GM21737 (cell line): ENCODE measurements around the gene RAPGEF4.
A peak's percentile ranks its signal among the peaks of the same experiment; 100 is the strongest.

Source experiments
- ATAC-seq: cut with Tn5 transposase; IDR thresholded peaks from one replicate; pipeline ENCODE4 v1.9.1; 2021; ENCODE audit warnings: mild to moderate bottlenecking, moderate library complexity; ENCODE audit not compliant: unreplicated experiment

The RAPGEF4 gene

DNA sequence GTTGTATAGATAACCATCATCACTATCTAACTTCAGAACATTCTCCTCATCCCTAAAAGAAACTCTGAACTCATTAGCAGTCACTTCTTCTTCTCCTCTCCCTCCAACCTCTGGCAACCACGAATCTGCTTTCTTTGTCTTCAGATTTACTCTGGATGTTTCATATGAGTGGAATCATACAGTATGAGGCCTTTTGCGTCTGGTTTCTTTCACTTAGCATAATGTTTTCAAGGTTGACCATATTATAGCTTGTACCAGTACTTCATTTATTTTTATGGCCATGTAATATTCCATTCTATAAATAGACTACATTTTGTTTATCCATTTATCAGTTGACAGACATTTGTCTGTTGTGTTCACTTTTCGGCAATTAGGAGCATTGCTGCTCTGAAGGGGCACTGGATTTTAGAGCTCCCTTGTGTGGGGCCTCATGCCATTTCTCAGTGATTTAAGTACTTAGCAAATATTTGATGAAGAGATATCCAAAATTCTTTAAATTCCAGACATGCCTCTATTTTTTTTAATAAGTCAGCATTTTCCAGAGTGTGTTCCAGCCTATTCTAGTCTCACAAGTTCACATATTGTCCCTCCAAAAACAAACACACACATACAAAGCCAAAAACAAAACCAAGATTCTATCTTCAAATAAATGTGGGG, 317.5 kb downstream of the RAPGEF4 start:
- no peak for ATAC-seq

GRCh38 chr2:173054466-173054865, 318.8 kb downstream of the RAPGEF4 start:
- ATAC-seq = no peak

- ATAC-seq = no peak
These were observed 321.2 kb downstream of the RAPGEF4 start for GRCh38 chr2:173056705-173057364.

DNA sequence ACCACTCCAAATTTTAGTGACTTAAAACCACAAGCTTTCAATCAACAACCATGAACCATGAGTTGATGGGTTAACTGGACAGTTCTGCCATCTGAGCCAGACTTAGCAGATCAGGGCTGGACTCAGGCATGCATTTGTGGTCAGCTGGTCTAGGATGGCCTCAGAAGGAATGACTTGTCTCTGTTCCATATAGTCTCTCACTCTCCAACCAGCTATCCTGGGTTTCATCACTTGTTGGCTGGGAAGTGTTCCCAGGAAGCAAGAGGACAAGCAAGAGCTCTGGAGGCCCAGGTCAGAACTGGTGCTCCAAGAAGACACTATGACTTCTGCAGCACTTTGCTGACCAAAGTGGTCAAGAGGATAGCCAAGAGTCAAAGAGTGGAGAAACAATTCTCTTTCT, 322.5 kb downstream of the RAPGEF4 start:
- ATAC-seq = no peak

DNA sequence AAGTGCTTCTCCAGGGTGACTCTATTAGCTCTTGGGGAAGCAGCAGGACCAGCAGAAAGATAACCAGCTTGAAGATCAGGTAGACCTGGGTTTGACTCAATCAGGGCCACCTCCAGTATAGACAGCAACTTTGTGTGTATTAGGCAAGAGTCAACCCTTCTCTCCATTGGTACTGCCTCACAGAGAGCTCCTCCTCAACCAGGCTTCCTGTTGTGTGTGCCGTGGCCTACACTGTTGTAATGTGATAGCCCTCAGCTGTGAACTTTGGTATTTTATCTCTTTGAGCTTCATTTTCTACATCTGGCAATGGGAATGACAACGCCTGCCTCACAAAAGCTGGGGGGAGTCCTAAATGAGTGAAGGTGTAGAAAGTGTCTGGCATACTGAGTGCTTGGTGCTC, 323.0 kb downstream of the RAPGEF4 start:
- no peak for ATAC-seq

DNA sequence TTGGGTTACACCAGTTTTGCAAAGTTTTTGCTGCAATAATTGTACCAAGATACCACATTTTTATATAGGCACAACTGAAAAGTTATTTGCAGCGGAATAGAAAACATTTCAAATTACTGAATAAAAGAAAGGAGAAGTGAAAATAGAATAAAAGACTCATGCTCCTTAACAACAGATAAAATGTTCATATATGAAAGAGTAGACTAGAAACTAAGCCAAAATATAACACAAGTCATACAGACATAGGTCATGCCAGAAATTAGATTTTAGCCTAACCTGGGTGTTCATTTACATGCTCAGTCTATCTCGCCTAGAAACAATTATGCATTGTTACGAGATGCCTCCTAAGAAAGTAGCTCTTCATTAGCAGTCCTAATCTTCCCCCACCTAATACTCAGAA, 323.6 kb downstream of the RAPGEF4 start:
- no peak for ATAC-seq

DNA sequence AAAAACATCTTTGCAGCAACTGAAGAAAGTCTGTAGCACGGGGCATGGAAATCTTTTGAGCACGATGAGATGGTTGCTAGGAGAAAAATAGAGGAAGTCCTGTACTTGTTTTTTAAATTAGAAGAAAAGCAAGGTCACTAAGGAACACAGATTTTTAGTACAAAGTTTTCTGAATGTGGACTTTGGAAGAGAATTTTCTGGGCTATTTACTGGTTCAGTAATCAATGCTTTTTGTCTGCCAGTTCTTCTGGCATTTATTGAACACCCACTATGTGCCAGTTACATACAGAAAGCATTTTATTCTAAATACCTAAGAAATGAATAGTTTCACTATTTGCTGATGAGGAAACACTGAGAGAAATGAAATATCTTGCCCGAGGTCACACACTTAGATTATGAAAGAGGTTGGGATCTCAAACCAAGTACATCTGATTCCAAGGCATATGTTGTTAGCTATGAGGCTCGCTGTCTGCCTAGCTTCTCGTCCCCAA, 324.4 kb downstream of the RAPGEF4 start:
- ATAC-seq = no peak

GRCh38 chr2:173062801-173063200, 327.2 kb downstream of the RAPGEF4 start:
- ATAC-seq = no peak

DNA sequence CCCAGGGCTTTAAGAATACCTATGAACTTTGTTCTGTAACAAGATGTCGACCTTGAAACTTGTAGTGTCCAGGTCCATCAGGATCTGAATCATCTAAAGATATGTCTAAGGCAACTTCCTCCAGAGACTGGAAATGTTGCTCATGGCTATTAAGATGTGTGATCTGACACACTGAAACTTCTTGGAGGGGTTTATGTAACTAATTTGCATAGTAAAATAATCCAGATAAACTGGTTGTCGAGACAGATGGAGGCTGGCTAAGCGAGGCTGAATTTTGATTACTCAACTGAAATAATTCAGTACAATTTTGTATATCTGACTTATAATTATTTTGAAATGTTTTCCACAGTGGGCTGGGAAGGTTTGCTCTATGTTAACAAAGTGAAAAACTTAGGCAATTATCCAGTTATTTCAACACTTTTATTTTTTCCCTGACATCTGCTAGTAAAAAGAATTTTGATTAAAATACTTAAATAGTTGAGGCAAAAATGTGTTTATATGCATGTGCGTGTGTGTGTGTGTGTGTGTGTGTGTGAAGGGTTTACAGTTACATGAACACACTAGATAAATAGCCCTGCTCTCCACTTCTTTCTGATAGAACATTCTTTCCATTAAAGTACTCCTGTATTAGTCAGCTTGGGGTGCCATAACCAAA, 328.6 kb downstream of the RAPGEF4 start:
- ATAC-seq = no peak

DNA sequence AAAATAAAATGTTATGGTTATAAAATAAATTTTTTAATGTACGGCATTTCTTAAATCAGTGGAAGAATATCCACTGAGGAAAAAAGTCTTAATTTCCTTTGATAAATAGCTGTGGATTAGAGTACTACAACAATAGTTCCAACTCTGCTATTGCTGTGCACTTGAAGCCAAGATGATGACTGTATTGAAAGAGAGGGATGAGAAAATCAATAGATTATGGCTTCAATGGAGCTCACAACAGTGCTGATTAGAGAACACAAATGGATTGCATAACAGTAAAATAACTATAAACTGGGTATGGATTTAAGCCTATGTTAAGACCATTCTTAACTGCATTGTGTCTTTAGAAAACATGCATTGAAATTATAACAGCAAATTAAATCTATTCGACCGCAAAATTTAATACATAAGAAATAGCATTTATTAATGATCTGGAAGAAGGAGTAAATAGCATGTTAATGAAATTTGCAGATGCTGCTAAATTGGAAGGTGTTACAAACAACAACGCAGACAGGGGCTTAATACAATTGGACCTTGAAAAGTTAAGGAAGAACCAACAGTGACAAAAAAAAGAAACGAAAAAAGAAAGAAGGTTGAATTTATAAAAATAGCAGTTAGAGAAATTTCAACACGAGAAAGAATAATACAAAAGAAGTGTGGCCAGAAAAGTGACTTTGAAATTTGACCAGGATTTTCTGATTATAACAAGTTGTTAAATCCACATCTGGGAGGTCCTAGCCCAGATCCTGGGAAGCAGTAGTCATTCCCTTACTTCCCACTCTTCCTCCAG, 331.4 kb downstream of the RAPGEF4 start:
- ATAC-seq = no peak

DNA sequence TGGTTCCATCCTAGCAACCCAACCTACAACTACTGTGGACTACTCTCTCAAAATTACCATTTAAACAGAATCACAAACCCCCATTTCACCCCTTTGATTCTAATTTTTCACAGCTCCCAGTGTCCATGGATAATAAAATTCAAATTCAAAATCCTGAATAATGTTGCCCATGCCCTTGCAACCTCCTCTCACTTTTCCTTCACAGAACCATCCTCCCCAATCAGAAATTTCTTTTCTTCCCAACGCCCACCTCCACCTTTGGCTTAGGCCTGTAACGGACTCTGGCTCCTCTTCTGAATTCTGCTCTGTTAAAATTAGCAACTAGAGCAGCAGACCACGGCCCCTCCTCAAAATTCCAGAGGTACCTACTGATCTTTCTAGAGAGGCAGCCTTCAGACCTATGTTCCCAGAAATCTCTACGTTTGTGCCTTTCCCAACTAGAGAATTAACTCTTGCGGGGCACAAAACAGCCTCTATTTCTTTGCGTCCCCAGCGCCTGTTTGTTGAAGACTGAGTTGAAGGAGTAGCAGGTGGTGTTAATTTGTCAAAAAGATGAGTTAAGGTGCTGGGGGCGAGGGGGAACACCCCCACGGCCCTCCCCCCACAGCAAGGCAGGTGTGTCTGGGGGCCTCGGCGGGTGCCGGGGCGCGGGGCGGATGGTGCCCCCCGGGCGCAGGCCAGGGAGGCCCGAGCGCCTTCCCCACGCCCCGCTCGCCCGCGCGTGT, 339.6 kb downstream of the RAPGEF4 start:
- ATAC-seq = no peak

GRCh38 chr2:173075781-173076580, 340.3 kb downstream of the RAPGEF4 start, which contains the start of gene MAP3K20:
Gene MAP3K20, plus strand, starts transcription at chr2:173075846. Its CDS starts 15,186 bp downstream, at chr2:173091032.
- peak; percentile 65 for ATAC-seq

- peak; percentile 35 for ATAC-seq
These were observed 341.1 kb downstream of the RAPGEF4 start for GRCh38 chr2:173076581-173077345.

DNA sequence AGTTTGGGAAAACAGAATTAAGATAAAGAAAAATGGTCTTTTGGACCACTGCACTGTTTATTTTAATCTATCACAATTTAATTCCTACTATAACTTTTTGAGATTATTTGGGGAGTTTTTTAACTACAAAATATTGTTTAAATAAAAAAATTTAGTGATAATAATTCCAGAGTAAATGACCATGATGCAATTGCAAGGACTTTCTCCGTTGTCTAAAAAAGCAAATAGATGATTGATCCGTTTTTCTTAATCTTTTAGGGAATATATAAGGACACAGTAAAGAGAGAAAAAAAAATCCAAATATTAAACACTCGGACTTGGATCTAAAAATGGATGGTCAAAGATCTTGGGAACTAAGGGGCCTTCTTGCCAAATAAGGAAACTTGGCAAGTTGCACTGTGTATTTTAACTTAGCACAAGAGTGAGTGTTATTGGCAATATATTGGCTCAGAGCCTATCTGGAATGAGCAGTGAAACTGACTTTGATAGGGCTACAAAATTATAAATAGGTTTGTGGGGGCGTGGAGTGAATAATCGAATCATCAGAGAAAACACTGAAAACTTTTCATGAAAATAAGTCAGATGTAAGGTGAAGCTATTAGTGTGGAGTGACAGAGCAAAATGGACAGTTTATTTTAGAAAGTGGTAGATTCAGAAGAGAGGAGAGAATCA, 342.0 kb downstream of the RAPGEF4 start:
- ATAC-seq = no peak

DNA sequence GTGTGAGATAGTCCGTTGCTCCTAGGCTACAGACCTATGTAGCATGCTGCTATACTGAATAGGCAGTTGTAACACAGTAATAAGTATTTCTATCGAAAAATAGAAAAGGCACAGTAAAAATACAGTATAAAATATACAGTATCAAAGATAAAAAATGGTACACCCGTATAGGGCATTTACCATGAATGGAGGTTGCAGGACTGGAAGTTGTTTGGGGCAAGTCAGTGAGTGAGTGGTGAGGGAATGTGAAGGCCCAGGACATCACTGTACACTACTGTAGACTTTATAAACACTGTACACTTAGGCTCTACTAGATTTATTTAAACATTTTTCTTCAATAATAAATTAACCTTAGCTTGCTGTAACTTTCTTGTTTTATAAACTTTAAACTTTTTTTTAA, 343.5 kb downstream of the RAPGEF4 start:
- no peak for ATAC-seq

- no peak for ATAC-seq
These were observed 344.6 kb downstream of the RAPGEF4 start for GRCh38 chr2:173079973-173080860.

DNA sequence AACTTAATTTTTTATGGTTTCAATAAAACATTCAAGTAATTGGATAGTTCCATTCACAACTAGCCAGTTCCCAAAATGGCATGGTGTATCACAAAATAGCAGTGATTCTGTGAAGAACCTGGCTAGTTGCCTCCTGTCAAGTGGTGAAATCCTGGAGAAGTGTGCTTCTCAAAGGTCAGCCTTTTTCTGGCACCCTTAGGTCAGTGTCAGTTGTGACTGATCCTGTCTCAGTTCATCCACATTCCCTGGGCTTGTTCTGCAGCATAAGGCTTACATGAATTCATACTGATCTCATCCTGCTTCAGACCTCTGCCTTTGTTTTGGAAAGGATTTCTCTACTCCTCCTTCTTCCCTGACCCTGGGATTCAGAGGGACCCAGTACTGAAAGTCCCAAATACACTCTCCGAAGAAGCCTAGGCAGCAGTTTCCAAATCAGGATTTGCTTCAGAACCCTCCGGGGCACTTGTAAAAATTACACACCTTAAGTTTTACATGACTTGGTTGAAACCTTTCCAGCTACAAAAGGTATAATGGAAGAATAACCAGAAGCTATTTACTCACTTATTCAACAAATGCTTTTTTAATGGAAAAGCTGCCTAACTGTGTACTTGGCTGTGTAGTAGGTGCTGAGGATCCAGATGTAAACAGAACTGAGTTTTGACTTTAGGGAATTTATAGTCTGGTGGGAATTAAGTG, 351.0 kb downstream of the RAPGEF4 start:
- no peak for ATAC-seq
